ENCODE data around the gene MAP1B. TPM values are rescaled to one million over a fixed set of nuclear protein-coding genes. Genes with fewer than 3 reads are reported as not detected.

Gene MAP1B
- total RNA-seq, 4 donors from 2014 or later = 38.9 to 57.5 (median 44.4) TPM

DNA sequence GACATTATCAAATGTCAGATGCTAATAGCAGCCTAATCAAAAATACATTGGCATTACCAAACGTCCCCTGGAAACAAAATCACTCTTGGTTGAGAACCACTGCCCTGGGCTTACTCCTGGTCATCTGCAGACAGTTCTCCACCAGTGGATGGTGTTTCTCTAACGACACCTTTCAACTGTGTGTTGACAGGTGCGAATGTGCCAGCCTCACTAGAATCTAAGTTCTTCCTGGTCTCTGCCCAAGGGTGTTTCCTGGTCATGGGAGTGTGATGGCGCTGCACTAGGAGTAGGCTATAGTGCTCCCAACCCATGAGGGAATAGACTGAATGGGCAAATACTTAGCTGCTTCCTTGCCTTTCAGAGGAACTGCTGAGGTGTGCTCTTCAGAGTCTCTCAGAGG, 106.9 kb downstream of the MAP1B start:
- Histone ChIP-seq H3K36me3 (peaks cover 0 to 4% (median 0%) of the 10 kb centered on the region in 4 donors), H3K27ac (no peak overlapping the region), H3K27me3 (no peaks in the 10 kb centered on the region), H3K4me1 (peaks cover 0 to 11% (median 7%) of the 10 kb centered on the region in 4 donors), H3K4me3 (no peak overlapping the region), H3K9me3 (no peaks in the 10 kb centered on the region)
- in situ Hi-C loops (cut with MboI; ENCODE audit: low pct_ligation_motif_present in 1 of 4, low pct_unique_long_range_greater_than_20kb in 1 of 4, low sequenced_read_pairs in 3 of 4) = no loop called here
- DNase-seq = no peak
- intact Hi-C loops (cut with DNase I; ENCODE audit: low total_unique reads) = loop anchor here (5.0 kb wide), 1 partner anchor 1743 kb away; no protein-coding TSS in a partner anchor
- TF ChIP-seq POLR2AphosphoS5 (IDR thresholded peaks at IDR 0.05) (no peak), EP300 (IDR thresholded peaks at IDR 0.05; ENCODE audit: low read depth) (no peak), POLR2A (IDR thresholded peaks at IDR 0.05) (no peak)
- TF ChIP-seq, protein P1, sequence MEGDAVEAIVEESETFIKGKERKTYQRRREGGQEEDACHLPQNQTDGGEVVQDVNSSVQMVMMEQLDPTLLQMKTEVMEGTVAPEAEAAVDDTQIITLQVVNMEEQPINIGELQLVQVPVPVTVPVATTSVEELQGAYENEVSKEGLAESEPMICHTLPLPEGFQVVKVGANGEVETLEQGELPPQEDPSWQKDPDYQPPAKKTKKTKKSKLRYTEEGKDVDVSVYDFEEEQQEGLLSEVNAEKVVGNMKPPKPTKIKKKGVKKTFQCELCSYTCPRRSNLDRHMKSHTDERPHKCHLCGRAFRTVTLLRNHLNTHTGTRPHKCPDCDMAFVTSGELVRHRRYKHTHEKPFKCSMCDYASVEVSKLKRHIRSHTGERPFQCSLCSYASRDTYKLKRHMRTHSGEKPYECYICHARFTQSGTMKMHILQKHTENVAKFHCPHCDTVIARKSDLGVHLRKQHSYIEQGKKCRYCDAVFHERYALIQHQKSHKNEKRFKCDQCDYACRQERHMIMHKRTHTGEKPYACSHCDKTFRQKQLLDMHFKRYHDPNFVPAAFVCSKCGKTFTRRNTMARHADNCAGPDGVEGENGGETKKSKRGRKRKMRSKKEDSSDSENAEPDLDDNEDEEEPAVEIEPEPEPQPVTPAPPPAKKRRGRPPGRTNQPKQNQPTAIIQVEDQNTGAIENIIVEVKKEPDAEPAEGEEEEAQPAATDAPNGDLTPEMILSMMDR (IDR thresholded peaks at IDR 0.05) = no peak
- WGBS, 2 donors (ENCODE audit: low coverage in 1 of 2) = 87 to 93% methylated on average over 3 to 4 of the region's 4 CpGs

DNA sequence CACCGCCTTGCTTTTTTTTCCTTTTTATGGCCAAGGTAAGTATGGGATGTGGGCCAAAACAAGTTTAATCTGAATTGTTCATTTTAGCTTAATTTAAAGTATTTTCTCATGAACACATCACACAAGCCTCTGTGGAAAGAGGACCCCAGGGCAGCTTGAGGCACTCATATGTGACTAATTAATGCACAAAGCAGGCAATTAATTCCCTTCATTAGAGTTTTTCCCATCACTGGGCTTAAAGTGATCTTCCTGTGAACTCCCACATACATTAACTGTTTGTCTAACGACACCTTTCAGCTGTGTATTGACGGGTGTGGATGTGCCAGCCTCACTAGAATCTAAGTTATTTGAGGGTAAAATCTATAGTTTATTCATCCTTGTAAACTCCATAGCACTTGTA, 109.5 kb downstream of the MAP1B start:
- no peaks in the 10 kb centered on the region for H3K9me3 ChIP-seq
- H3K4me3 ChIP-seq = no peak overlapping the region
- no peaks in the 10 kb centered on the region for H3K4me1 ChIP-seq
- no peak for DNase-seq
- 80 to 90% methylated on average over 1 to 3 of the region's 3 CpGs for WGBS, 2 donors (ENCODE audit: low coverage in 1 of 2)
- in situ Hi-C loops (cut with MboI; ENCODE audit: low pct_ligation_motif_present in 1 of 4, low pct_unique_long_range_greater_than_20kb in 1 of 4, low sequenced_read_pairs in 3 of 4) = no loop called here
- TF ChIP-seq EP300 (IDR thresholded peaks at IDR 0.05; ENCODE audit: low read depth) (no peak), POLR2A (IDR thresholded peaks at IDR 0.05) (no peak), POLR2AphosphoS5 (IDR thresholded peaks at IDR 0.05) (no peak)
- TF ChIP-seq, protein P1 (IDR thresholded peaks at IDR 0.05) = no peak
- H3K36me3 ChIP-seq = peaks cover 0 to 18% (median 5%) of the 10 kb centered on the region in 4 donors
- intact Hi-C loops (cut with DNase I; ENCODE audit: low total_unique reads) = no loop called here
- no peaks in the 10 kb centered on the region for H3K27me3 ChIP-seq
- H3K27ac ChIP-seq = no peak overlapping the region

GRCh38 chr5:72221099-72221498, 113.8 kb downstream of the MAP1B start:
- Histone ChIP-seq H3K4me1 (no peaks in the 10 kb centered on the region), H3K4me3 (no peak overlapping the region), H3K9me3 (no peaks in the 10 kb centered on the region), H3K36me3 (peaks cover 0 to 42% (median 11%) of the 10 kb centered on the region in 4 donors), H3K27ac (no peak overlapping the region), H3K27me3 (no peaks in the 10 kb centered on the region)
- WGBS, 2 donors (ENCODE audit: low coverage in 1 of 2) = 97 to 100% methylated on average over 1 of the region's 1 CpG
- in situ Hi-C loops (cut with MboI; ENCODE audit: low pct_ligation_motif_present in 1 of 4, low pct_unique_long_range_greater_than_20kb in 1 of 4, low sequenced_read_pairs in 3 of 4) = no loop called here
- no peak for DNase-seq
- intact Hi-C loops (cut with DNase I; ENCODE audit: low total_unique reads) = no loop called here
- TF ChIP-seq POLR2AphosphoS5 (IDR thresholded peaks at IDR 0.05) (no peak), POLR2A (IDR thresholded peaks at IDR 0.05) (no peak)
- TF ChIP-seq, protein P1 (IDR thresholded peaks at IDR 0.05) = no peak

GRCh38 chr5:72221541-72221940, 114.3 kb downstream of the MAP1B start:
- no peaks in the 10 kb centered on the region for H3K27me3 ChIP-seq
- in situ Hi-C loops (cut with MboI; ENCODE audit: low pct_ligation_motif_present in 1 of 4, low pct_unique_long_range_greater_than_20kb in 1 of 4, low sequenced_read_pairs in 3 of 4) (no loop called here), intact Hi-C loops (cut with DNase I; ENCODE audit: low total_unique reads) (no loop called here)
- no peak overlapping the region for H3K4me3 ChIP-seq
- H3K4me1 ChIP-seq = no peaks in the 10 kb centered on the region
- TF ChIP-seq POLR2AphosphoS5 (IDR thresholded peaks at IDR 0.05) (no peak), POLR2A (IDR thresholded peaks at IDR 0.05) (no peak), EP300 (IDR thresholded peaks at IDR 0.05; ENCODE audit: low read depth) (no peak)
- TF ChIP-seq, protein P1 (IDR thresholded peaks at IDR 0.05) = no peak
- no peak for DNase-seq
- no peak overlapping the region for H3K27ac ChIP-seq
- no peaks in the 10 kb centered on the region for H3K9me3 ChIP-seq
- peaks cover 0 to 46% (median 11%) of the 10 kb centered on the region in 4 donors for H3K36me3 ChIP-seq
- 78 to 80% methylated on average over 4 of the region's 4 CpGs for WGBS, 2 donors (ENCODE audit: low coverage in 1 of 2)

All from transverse colon (tissue), 4 donors.